ENCODE measurements around the gene AFG3L2.
A peak's percentile ranks its signal among the peaks of the same experiment; 100 is the strongest.

The AFG3L2 gene

GRCh38 chr18:12313530-12314245, 63.3 kb downstream of the AFG3L2 start:
- no peak for DNase-seq (ENCODE audit: low read depth)
- H3K4me3 ChIP-seq (ENCODE audit: low read length) = no peak overlapping the region
- TF ChIP-seq, protein P1, sequence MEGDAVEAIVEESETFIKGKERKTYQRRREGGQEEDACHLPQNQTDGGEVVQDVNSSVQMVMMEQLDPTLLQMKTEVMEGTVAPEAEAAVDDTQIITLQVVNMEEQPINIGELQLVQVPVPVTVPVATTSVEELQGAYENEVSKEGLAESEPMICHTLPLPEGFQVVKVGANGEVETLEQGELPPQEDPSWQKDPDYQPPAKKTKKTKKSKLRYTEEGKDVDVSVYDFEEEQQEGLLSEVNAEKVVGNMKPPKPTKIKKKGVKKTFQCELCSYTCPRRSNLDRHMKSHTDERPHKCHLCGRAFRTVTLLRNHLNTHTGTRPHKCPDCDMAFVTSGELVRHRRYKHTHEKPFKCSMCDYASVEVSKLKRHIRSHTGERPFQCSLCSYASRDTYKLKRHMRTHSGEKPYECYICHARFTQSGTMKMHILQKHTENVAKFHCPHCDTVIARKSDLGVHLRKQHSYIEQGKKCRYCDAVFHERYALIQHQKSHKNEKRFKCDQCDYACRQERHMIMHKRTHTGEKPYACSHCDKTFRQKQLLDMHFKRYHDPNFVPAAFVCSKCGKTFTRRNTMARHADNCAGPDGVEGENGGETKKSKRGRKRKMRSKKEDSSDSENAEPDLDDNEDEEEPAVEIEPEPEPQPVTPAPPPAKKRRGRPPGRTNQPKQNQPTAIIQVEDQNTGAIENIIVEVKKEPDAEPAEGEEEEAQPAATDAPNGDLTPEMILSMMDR (IDR thresholded peaks at IDR 0.05; ENCODE audit: insufficient read depth, low read depth, low read length, missing control alignments) = no peak

DNA sequence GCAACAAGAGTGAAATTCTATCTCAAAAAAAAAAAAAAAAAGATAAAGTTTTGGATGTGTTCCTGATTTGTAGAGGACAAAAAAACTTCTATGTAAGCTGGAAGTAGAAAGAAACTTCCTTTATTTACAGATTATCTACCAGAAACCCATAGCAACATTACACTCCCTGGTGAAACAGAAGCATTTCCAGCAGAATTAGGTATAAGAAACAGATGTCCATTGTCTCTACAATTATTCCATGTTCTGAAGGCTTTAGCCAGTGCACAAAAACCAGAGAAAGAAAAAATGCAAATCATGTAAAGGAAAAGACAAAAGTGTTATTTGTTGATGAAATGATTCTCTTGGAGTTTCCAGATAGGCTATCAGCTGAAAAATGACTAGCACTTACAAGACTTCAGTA, 64.1 kb downstream of the AFG3L2 start:
- DNase-seq (ENCODE audit: low read depth) = no peak

GRCh38 chr18:12310762-12311161, 66.3 kb downstream of the AFG3L2 start:
- no peak for DNase-seq (ENCODE audit: low read depth)
- H3K4me3 ChIP-seq (ENCODE audit: low read length) = no peak overlapping the region
- TF ChIP-seq, protein P1 (IDR thresholded peaks at IDR 0.05; ENCODE audit: insufficient read depth, low read depth, low read length, missing control alignments) = no peak

More for the DNA sequence above, 64.1 kb downstream of the AFG3L2 start:
- TF ChIP-seq, protein P1 (IDR thresholded peaks at IDR 0.05; ENCODE audit: insufficient read depth, low read depth, low read length, missing control alignments) = no peak
- H3K4me3 ChIP-seq (ENCODE audit: low read length) = no peak overlapping the region

GRCh38 chr18:12309683-12310198, 67.3 kb downstream of the AFG3L2 start:
- H3K4me3 ChIP-seq (ENCODE audit: low read length) = peak overlapping the region; percentile 80
- TF ChIP-seq, protein P1 (IDR thresholded peaks at IDR 0.05; ENCODE audit: insufficient read depth, low read depth, low read length, missing control alignments) = peak; percentile 3
- DNase-seq (ENCODE audit: low read depth) = peak; percentile 86

DNA sequence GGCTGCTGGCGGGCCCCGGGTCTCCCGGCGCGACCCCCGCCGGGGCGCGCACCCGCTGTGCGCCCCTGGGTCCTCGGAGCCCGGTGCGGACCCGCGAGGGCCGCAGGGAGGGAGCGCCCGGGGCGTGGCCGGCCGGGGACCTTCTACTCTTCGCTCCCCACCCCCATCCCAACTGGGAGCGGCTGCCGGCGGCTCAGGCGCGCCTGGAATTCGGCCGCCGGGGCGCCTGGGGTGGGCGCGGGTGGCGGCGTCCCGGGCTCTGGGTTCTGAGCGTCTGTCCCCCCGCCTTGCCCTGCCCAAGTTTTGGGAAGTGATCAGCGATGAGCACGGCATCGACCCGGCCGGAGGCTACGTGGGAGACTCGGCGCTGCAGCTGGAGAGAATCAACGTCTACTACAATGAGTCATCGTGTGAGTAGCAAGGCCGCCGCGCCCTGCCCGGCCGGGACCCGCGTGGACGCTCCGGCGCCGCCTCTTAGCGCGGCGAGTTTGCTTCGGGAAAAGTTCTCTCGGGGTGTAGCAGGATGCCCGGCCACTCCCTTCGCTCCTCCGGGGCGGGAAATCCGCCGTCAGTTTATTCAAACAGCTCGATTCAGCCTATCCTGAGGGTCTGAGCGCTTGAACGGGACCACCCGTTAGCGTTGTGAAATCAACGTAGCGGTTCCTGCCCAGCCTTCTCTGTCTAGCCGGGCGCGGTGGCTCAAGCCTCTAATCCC, 68.5 kb downstream of the AFG3L2 start:
- H3K4me3 ChIP-seq (ENCODE audit: low read length) = peak overlapping the region; percentile 80
- TF ChIP-seq, protein P1 (IDR thresholded peaks at IDR 0.05; ENCODE audit: insufficient read depth, low read depth, low read length, missing control alignments) = no peak
- peak; percentile 84 for DNase-seq (ENCODE audit: low read depth)

DNA sequence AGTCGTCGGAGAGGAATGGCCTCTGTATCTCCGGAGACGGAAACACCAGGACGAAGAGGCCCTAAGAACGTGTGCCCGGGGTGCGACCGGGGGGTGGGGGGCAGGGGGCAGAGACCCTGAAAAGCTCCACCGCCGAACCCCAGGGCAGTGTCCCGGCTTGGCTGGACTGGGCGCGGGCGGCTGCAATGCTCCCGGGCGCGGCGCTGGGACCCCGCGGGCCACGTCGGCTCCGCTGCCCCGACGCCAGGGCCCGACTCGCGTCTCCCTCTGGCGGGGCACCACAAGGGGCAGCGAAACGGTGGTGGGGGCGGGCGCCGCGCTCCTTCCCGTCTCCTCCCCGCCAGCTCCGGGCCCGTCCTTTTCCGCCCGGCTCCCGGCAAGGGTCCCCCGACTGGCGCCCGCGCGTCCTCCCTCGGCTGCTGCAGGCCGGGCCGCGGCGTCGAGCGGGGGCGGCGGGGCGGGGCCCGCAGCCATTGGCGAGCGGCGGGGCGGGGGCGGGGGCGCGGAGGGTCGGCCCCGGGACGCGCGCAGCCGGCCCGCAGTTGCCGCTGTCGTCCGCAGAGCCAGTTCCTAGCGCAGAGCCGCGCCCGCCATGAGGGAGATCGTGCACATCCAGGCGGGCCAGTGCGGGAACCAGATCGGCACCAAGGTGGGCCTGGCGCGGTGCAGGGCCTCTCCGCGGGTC, 69.2 kb downstream of the AFG3L2 start, which contains the start of gene TUBB6:
TSS of gene TUBB6 (plus strand) at position 541 of the 685 bp plus-strand sequence. CDS start at position 593, 52 bp downstream.
- peak; percentile 81 for DNase-seq (ENCODE audit: low read depth)

More for the DNA sequence above, 69.2 kb downstream of the AFG3L2 start, which contains the start of gene TUBB6:
- TF ChIP-seq, protein P1 (IDR thresholded peaks at IDR 0.05; ENCODE audit: insufficient read depth, low read depth, low read length, missing control alignments) = no peak
- peak within 1 kb of the TSS; percentile 80 for H3K4me3 ChIP-seq (ENCODE audit: low read length)
